GM20000 (cell line): ENCODE results near the gene SPTB.

Source experiments
- DNase-seq: peaks from one replicate; pipeline ENCODE4 v3.0.0; 2012; ENCODE audit warnings: low spot score
- TF ChIP-seq, protein P1 (sequence below): IDR thresholded peaks from 2 replicates; pipeline ENCODE4 v1.5.1; 2012; ENCODE audit warnings: mild to moderate bottlenecking, control low read depth; ENCODE audit errors: extremely low read depth, missing control alignments

SPTB gene

GRCh38 chr14:64722842-64723447 lies 156.8 kb downstream of the SPTB start:
- DNase-seq: no peak
- TF ChIP-seq, protein P1, sequence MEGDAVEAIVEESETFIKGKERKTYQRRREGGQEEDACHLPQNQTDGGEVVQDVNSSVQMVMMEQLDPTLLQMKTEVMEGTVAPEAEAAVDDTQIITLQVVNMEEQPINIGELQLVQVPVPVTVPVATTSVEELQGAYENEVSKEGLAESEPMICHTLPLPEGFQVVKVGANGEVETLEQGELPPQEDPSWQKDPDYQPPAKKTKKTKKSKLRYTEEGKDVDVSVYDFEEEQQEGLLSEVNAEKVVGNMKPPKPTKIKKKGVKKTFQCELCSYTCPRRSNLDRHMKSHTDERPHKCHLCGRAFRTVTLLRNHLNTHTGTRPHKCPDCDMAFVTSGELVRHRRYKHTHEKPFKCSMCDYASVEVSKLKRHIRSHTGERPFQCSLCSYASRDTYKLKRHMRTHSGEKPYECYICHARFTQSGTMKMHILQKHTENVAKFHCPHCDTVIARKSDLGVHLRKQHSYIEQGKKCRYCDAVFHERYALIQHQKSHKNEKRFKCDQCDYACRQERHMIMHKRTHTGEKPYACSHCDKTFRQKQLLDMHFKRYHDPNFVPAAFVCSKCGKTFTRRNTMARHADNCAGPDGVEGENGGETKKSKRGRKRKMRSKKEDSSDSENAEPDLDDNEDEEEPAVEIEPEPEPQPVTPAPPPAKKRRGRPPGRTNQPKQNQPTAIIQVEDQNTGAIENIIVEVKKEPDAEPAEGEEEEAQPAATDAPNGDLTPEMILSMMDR: no peak

DNA sequence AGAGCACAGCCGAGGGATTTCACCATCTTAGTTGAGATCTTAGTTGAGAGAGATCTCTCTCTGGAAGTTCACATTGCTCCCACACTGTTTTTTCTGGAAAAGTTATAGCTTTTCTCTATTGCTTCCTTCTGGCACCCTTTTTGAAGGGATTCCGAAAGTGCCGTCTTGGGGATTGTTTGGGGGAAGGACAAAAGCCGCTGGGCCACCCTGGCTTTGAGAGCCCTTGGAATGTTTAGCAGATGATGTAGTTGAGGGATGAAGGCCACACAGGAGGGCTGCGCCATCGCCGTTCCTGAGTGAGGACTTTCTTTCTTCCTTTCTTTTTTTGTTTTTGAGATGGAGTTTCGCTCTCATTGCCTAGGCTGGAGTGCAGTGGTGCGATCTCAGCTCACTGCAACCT lies 157.8 kb downstream of the SPTB start:
- TF ChIP-seq, protein P1: no peak
- DNase-seq: no peak

- DNase-seq: no peak
- TF ChIP-seq, protein P1: no peak
These were observed 158.3 kb downstream of the SPTB start for GRCh38 chr14:64721391-64721791.

DNA sequence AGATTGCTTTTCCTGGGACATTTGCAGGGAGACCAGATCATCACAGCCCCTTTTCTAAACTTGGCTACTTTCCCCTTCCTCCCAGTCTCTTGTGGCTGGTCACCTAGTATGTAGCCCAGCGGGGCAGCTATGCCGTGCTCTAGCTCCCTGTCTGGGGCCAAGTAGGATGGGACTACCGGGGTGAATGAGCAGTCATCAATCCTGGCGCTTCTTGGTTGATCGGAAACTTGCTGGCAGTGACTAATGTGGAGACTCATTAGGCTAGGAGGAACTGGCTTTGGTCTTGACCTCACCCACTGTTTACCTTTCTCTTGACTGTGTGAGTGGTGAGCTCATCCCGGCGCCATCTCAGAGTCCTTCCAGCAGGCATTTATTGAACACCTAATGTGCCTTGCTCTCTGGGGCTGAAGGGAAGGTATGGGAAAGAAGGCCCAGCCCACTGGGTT lies 159.6 kb downstream of the SPTB start:
- no peak for DNase-seq
- TF ChIP-seq, protein P1: no peak

DNA sequence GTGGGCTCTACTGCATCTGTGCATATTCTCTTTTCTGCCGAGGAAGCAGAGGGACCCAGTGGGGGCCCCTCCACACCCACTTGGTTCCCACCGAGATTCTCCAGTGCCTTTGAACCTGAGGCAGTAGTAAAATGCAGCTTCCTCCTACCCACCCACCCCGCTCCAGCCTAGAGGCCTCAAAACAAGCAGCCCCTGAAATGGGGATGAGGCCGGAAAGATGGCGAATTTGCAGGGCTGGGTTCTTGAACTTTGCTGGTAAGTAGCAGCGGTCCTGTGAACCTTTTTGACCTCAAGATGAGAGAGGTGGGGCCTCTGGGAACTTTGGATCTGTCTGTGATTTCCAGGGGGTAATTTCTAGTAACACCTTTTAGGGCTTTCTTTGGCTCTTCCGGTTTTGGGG lies 160.1 kb downstream of the SPTB start:
- TF ChIP-seq, protein P1: no peak
- DNase-seq: no peak

- TF ChIP-seq, protein P1: no peak
- DNase-seq: no peak
These were observed 160.9 kb downstream of the SPTB start for GRCh38 chr14:64718762-64719161.

- no peak for DNase-seq
- TF ChIP-seq, protein P1: no peak
These were observed 161.8 kb downstream of the SPTB start for GRCh38 chr14:64717870-64718269.
